ENCODE measurements around the gene AACS. TPM values are rescaled to one million over a fixed set of nuclear protein-coding genes. Genes with fewer than 3 reads are reported as not detected.

AACS gene
- total and polyA plus RNA-seq, 2 of the 8 experiments (the other 6 are each of a cell fraction or from before 2014, with no cell fraction given) = 51.9 to 52.4 TPM

GRCh38 chr12:125189015-125189414, 123.8 kb downstream of the AACS start (continued):
- TF ChIP-seq POU5F1 (IDR thresholded peaks at IDR 0.05; ENCODE audit: low read depth, low read length) (no peak), RAD21 (IDR thresholded peaks at IDR 0.05 in 1 of 2, conservative IDR thresholded peaks at IDR 0.05 in 1 of 2; ENCODE audit: low read depth in 2 of 2, low read length in 2 of 2) (no peak), CREB1 (IDR thresholded peaks at IDR 0.05) (no peak), TCF12 (IDR thresholded peaks at IDR 0.05; ENCODE audit: low read depth, low read length) (no peak)

All from H1 (cell line).